Colonic mucosa (tissue), 4 donors: ENCODE measurements around the gene CCDC91. TPM values are rescaled to one million over a fixed set of nuclear protein-coding genes. Genes with fewer than 3 reads are reported as not detected.
"Not testable (repeated sequence)": the region's sequence is repeated elsewhere in the genome, so short reads cannot be mapped to it uniquely, and the experiment has no call there.

Experiments
- DNase-seq: peaks from one replicate; pipeline ENCODE4 v3.0.0-alpha.2; 2020
- H3K27ac ChIP-seq: fragments of 200-600 bp; one replicate; pipeline ENCODE4 v1.8.0; 2021
- H3K27me3 ChIP-seq: fragments of 200-600 bp; one replicate; pipeline ENCODE4 v1.8.0; 2021
- H3K36me3 ChIP-seq: fragments of 200-600 bp; one replicate; pipeline ENCODE4 v1.8.0; 2021
- H3K4me1 ChIP-seq: fragments of 200-600 bp; one replicate; pipeline ENCODE4 v1.8.0; 2021; ENCODE audit warnings: mild to moderate bottlenecking
- H3K4me3 ChIP-seq: fragments of 200-600 bp; one replicate; pipeline ENCODE4 v1.8.0; 2021
- H3K9ac ChIP-seq, 2 donors: one replicate each; pipeline ENCODE4 v1.7.0; 2013; ENCODE audit warnings: control low read depth in 2 of 2, low read depth in 2 of 2, low read length in 2 of 2
- H3K9me3 ChIP-seq: fragments of 200-600 bp; one replicate; pipeline ENCODE4 v1.8.0; 2021
- CTCF ChIP-seq: fragments of 200-600 bp; IDR thresholded peaks from one replicate; pipeline ENCODE4 v1.8.0; 2022; ENCODE audit warnings: antibody characterized with exemption, mild to moderate bottlenecking
- intact Hi-C: fragments of 100-400 bp; cut with DNase I; formaldehyde crosslinking; loops from one replicate; pipeline ENCODE4 v1.14.1; 2022
- total RNA-seq, 2 donors: library from RNA; stranded (reverse); fragmentation: NEBNext Ultra II Directional in 1 of 2; extraction: Animal tissue kit (Norgen Biotek cat#: 25700) in 1 of 2; gene quantifications; one replicate each; pipeline ENCODE4 v1.2.1, GENCODE V29; 2021
- donor health status: healthy.
- donor health status: DM: no; HTN: no; CAD: no.
- donor health status: DM: no; HTN: no; CAD: no.

CCDC91 gene
- total RNA-seq, 2 donors from 2014 or later = 15.6 to 20.5 TPM

DNA sequence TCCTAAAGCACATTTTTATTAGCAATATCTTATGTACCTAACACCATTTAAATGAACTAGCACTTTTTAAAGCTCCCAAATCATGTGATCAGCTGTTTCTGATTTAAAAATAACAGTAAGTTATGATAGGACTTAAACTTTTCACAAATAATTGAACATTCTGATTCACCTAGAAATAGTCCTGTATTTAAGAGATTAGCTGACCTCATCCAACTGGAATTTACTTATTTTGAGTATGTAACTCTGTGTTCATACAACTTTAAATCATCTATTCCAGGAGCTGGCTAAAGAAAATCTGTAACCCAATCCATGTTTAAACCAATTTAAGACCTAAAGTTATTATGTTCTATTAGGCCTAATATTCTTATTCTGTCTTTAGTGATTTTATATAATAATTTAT is 184.3 kb downstream of the CCDC91 start:
- intact Hi-C loops = no loop called here

GRCh38 chr12:28378736-28379135 is 188.5 kb downstream of the CCDC91 start:
- Histone ChIP-seq H3K9ac (no peak overlapping the region), H3K4me1 (no peaks in the 10 kb centered on the region), H3K36me3 (no peaks in the 10 kb centered on the region), H3K27me3 (no peaks in the 10 kb centered on the region), H3K9me3 (no peaks in the 10 kb centered on the region), H3K27ac (no peak overlapping the region), H3K4me3 (no peak overlapping the region)
- TF ChIP-seq CTCF = no peak
- DNase-seq = no peak
- intact Hi-C loops = no loop called here

More for the DNA sequence above, 184.3 kb downstream of the CCDC91 start:
- no peak overlapping the region for H3K27ac ChIP-seq
- H3K4me1 ChIP-seq = no peaks in the 10 kb centered on the region
- H3K4me3 ChIP-seq = no peak overlapping the region
- TF ChIP-seq CTCF = peak; percentile 12
- no peak overlapping the region for H3K9ac ChIP-seq
- no peak for DNase-seq
- H3K9me3 ChIP-seq = no peaks in the 10 kb centered on the region
- H3K36me3 ChIP-seq = no peaks in the 10 kb centered on the region
- H3K27me3 ChIP-seq = no peaks in the 10 kb centered on the region

- H3K4me3 ChIP-seq, H3K9ac ChIP-seq, DNase-seq, H3K4me1 ChIP-seq, intact Hi-C loops, H3K27me3 ChIP-seq, H3K27ac ChIP-seq, H3K36me3 ChIP-seq, H3K9me3 ChIP-seq: not testable (repeated sequence)
These were observed 189.5 kb downstream of the CCDC91 start for GRCh38 chr12:28379779-28380178.

DNA sequence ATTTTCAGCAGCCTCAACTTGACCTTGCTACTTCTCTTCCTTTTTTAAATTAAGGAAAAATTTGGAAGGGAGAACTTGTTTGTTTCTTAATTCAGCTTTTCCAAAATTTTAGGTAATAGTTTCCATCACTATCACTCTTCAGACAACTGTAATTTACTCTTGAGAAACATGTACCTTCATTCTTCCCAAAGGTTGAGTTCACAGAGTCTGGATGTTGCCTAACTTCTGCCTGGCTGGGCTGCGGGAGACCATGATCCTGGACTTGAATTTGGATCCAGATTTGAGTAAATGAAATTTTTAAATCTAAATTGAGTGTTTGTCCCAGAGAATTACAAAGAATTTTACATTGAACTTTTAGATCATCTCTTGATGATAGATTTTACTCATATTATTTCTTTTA is 193.1 kb downstream of the CCDC91 start:
- Histone ChIP-seq H3K36me3 (no peaks in the 10 kb centered on the region), H3K9me3 (no peaks in the 10 kb centered on the region), H3K9ac (no peak overlapping the region), H3K27ac (no peak overlapping the region), H3K27me3 (no peaks in the 10 kb centered on the region), H3K4me3 (no peak overlapping the region), H3K4me1 (no peaks in the 10 kb centered on the region)
- TF ChIP-seq CTCF = no peak
- intact Hi-C loops = no loop called here
- DNase-seq = no peak

GRCh38 chr12:28388879-28389278 is 198.6 kb downstream of the CCDC91 start:
- H3K9ac ChIP-seq = no peak overlapping the region
- no peaks in the 10 kb centered on the region for H3K9me3 ChIP-seq
- H3K27ac ChIP-seq = no peak overlapping the region
- H3K36me3 ChIP-seq = no peaks in the 10 kb centered on the region
- no peak for TF ChIP-seq CTCF
- no peak for DNase-seq
- no peaks in the 10 kb centered on the region for H3K27me3 ChIP-seq
- H3K4me1 ChIP-seq = no peaks in the 10 kb centered on the region
- H3K4me3 ChIP-seq = no peak overlapping the region
- intact Hi-C loops = no loop called here

- no peaks in the 10 kb centered on the region for H3K9me3 ChIP-seq
- no peak overlapping the region for H3K4me3 ChIP-seq
- intact Hi-C loops = no loop called here
- H3K27me3 ChIP-seq = no peaks in the 10 kb centered on the region
- no peak for TF ChIP-seq CTCF
- no peaks in the 10 kb centered on the region for H3K4me1 ChIP-seq
- no peaks in the 10 kb centered on the region for H3K36me3 ChIP-seq
- H3K27ac ChIP-seq = no peak overlapping the region
- no peak for DNase-seq
- H3K9ac ChIP-seq = no peak overlapping the region
These were observed 199.9 kb downstream of the CCDC91 start for GRCh38 chr12:28390206-28390605.
